CD4-positive, alpha-beta T cell treated with Interleukin-1 beta for 1 hour (primary cell): ENCODE data around the gene GALE.
"Not testable (repeated sequence)": the region's sequence is repeated elsewhere in the genome, so short reads cannot be mapped to it uniquely, and the experiment has no call there.

ENCODE experiments used
- DNase-seq, 2 donors: peaks; one replicate each; pipeline ENCODE4 v3.0.0-alpha.2; 2020 to 2022

Gene GALE

DNA sequence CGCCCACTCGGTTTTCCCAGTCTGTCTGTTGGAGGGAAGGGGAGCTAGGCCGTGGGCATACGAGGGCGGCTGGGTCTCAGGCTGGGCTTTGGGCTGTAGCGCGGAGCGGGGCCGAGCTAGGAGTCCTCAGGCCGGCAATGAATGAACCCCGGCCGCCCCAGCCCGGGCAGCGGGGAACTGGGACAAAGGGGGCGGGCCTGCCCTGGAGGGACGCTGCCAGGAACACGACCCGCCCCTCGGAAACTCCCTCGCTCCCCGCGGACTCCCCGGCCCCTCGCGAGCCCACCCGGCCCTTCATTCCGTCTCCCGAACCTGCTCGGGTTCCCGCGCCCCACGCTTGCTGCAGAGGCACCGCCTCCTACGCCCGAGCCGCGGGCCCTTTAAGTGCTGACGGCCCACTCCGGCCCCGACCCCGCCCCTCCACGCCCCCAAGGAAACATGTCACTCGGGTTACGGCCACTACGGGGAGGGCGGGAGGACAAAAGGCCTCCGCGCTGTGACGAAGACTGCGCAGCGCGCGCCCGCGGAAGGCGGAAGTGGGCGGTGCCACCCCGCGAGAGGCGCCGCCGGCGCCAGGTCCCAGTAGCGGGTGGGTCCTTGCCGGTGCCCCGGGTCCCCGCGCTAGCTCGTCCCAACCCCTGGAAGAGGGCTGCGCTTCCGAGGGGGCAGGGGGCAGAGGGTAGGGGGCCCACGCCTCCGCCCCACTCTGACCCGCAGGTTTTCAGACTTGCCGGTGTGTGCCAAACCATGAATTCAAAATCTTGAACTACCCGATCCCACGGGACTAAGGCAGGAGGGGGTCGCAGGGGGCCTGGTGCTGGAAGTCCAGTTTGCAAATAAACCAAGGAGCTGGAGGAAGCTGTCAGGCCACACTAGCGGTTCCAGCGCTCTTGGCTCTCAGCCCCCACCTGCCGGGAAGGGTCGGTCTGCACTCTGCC lies at the start of gene GALE:
GALE (minus strand) TSS at position 355 of the 938 bp plus-strand sequence. CDS start 1,747 bp downstream, outside the sequence.
- DNase-seq, result peak; percentile 97

DNA sequence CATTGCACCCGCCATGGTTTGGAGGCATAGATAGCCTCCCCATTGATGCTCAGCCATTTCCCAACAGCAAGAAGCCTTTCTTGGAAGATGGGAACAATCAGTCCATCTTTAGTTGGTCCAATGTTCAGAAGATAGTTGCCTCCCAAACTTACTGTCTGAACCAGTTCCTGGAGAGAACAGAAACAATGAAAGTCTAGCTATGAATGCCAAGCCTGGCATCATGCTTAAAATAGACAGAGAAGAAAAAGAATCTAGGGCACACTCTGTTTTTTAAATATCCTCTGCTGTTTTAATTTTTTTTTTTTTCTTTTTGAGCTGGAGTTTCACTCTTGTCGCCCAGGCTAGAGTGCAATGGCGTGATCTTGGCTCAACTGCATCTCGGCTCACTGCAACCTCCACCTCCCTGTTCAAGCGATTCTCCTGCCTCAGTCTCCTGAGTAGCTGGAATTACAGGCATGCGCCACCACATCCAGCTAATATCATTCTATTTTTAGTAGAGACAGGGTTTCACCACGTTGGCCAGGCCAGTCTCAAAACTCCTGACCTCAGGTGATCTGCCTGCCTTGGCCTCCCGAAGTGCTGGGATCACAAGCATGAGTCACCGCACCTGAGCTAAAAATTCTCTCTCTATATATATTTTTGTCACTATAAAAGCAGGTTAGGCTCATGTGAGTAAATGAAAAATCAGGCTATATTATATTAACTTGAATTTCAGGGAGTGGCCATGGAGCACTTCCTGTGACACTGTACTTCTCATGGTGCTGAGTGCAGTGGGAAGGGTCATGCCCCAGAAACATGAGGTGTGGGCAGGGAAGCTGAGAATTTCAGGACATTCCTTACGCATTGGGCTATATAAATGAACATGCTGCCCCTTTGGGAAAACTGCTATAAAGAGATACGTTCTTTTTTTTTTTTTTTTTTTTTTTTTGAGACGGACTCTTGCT lies 48.4 kb upstream of the GALE start:
- no peak for DNase-seq

DNA sequence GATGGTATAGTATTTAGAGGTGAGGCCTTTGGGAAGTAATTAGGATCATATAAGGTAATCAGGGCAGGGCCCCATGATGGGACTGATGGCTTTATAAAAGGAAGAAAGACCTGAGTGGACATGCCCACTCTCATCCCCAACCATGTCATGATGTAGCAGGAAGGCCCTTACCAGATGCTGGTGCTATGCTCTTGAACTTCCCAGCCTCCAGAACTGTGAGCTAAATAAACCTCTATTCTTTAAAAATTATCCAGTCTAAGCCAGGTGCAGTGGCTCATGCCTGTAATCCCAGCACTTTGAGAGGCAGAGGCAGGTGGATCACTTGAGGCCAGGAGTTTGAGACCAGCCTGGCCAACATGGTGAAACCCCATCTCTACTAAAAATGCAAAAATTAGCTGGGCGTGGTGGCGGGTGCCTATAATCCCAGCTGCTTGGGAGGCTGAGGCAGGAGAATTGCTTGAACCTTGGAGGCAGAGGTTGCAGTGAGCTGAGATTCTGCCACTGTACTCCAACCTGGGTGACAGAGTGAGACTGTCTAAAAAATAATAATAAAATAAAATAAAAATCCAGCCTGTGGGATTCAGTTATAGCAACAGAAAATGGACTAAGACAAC lies 47.0 kb upstream of the GALE start:
- not testable (repeated sequence) for DNase-seq

DNA sequence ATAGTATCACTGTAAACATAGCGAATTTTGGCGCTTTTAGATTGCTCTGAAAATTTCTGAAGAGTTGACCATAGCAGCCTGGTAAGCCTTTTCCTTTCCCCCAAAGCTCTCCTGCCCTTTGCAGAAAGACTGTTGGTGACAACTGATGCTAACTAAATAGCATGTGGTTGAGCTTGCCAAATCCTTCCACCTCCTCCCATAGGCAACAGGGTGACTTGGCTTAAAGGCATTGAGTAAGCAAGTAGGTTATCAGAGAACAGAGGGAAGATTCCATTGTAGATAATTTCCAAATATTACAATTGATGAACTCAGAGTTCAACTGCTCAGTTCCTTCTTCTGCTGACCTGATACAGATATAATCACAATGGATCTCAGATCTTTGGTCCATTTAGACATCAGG lies 44.6 kb upstream of the GALE start:
- DNase-seq, result no peak

DNA sequence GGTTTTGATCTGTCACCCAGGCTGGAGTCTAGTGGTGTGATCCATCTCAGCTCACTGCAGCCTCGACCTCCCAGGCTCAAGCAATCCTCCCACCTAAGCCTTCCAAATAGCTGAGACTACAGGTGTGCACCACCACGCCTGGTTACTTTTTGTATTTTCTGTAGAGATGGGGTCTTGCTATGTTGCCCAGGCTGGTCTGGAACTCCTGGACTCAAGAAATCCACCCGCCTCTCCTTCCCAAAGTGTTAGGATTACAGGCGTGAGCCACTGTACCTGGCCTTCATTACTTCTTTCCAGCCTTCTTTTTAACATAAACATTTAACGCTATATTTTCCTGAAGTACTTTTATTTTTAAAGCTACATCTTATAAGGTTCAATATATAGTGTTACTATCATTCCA lies 43.1 kb upstream of the GALE start:
- no peak for DNase-seq

DNA sequence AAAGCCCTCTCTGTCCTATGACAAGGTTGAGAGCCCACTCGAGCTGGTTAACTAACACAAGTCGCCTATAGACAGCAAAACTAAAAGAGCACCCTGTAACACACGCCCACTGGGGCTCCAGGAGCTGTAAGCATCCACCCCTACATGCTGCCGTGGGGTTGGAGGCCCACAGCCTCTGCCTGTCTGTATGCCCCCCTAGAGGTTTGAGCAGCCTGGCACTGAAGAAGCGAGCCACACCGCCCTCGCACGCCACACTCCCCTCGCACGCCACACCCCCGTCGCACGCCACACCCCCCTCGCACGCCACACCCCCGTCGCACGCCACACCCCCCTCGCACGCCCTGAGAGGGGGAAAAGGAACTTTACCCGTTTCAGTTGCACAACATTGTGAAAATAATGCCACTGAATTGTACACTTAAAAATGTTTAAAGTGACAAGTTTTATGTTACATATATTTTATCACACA lies 37.9 kb upstream of the GALE start:
- peak; percentile 77 to 79 for DNase-seq

DNA sequence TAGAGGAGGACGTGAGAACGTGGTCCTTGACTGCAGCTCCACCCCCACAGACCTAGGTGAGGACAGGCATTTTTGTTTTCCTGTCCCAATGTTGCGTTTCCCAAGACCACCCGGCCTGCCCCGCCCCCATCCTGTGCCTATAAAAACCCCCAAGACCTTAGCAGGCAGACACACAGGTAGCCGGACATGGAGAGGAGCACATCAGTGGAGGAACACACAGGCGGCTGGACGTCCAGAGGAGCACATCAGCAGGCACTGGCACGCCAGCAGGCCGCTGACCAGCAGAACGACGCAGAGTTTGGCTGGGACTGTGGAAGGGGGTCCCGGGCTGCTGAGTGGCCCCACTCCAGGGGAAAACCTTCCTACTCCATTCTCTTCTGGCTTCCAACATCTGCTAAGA lies 37.4 kb upstream of the GALE start:
- no peak for DNase-seq

DNA sequence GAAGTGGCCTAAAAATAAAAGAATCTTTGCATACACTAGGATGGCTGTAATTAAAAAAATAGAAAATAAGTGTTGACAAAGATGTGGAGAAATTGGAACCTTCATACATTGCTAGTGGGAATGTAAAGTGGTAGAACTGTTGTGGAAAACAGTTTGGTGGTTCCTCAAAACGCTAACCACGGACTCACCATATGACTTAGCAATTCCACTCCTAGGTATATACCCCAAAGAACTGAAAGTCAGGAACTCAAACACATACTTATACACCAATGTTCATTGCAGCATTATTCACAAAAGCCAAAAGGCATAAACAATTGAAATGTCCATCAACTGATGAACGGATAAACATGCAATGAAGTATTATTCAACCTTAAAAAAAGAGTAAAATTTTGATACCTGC lies 35.5 kb upstream of the GALE start:
- no peak for DNase-seq

DNA sequence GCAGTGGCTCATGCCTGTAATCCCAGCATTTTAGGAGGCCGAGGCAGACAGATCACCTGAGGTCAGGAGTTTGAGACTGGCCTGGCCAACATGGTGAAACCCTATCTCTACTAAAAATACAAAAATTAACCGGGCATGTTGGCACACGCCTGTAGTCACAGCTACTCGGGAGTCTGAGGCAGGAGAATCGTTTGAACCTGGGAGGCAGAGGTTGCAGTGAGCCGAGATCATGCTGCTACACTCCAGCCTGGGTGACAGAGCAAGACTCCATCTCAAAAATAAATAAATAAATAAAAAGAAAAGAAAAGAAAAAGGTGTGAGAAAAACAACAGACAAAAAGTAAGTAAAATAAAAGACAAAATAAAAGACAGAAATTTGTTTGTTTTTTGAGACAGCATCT lies 33.6 kb upstream of the GALE start:
- DNase-seq, result not testable (repeated sequence)

DNA sequence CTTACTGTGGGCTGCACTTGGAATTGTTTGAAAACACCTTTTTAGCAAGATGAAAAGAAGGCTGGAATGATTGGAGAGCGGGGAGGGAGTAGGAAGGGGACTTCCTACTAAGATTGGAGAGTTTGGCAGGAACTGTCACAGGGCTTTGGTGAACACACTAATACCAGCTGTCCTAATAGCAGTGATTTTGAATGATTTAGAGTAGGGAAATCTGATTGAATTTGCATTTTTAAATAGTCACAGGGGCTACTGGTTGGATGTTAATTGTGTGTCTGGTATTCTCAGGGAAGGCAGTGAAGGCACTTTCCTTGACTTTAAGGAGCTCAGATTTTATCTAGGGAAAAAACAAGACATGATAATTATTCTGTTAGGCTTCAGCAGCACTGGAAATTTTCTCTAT lies 27.2 kb upstream of the GALE start:
- DNase-seq, result no peak

DNA sequence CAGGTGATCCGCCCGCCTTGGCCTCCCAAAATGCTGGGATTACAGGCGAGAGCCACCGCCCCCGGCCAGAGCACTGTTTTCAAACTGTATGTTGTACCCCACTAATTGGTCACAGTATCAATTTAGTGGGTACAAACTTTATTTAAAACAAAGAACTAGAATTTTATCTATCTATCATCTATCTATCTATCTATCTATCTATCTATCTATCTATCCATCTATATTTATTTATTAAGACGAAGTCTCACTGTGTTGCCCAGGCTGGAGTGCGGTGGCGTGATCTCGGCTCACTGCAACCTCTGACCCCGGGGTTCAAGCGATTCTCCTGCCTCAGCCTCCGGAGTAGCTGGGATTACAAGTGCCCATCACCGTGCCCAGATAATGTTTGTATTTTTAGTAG lies 26.0 kb upstream of the GALE start:
- DNase-seq, result not testable (repeated sequence)

DNA sequence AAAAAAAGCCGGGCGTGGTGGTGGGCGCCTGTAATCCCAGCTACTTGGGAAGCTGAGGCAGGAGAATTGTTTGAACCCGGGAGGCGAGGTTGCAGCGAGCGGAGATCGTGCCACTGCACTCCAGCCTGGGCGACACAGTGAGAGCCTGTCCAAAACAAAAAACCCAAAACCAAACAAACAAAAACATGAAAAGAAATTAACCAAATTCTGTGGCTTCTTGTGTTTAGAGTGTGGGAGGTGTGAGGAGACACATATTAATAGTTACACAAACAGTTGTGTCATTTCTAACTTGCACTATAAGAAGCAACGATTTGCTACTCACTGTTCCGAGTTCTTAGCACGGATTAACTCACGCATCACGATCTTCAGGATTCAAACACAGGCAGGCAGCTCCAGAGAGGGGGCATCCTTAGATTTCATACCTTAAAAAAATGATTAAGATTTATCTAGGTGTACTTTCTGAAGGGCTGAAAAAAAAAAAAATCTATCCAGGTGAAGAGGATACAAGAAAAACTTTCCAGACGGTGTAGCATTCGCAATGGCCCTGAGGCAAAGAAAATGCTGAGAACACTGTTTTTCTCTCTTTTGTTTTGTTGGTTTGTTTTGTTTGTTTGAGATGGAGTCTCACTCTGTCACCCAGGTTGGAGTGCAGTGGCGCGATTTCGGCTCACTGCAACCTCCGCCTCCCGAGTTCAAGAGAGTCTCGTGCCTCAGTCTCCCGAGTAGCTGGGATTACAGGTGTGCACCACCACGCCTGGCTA lies 25.4 kb upstream of the GALE start:
- no peak for DNase-seq

DNA sequence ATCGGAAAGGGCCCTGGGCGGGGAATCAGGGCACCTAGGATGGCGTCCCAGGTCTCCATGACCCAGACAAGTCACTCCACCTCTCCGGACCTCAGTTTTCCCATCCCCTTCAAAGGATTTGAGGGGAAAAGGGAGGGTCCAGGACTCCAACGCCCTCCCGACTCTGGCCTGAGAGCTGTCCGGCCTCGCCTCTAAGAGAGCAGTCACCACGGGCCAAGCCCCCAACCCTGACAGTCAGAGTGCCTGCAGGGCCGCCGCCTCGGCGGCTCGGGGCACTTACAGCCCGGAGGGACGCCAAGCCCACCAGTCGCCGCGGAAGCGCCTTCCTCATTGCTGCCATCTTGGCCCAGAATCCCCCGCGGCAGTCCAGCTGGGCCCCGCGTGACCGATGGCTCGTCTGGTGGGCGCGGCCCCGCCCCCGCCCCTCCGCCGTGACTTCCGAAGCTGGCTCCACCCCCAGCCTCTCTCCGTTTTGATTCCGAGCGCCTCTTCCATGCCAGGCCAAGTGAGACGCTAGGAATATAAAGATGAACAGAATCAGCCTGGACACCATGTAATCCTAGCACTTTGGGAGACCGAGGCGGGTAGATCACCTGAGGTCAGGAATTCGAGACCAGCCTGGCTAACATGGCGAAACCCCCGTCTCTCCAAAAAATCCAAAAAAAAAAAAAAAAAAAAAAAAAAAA lies 24.7 kb upstream of the GALE start, which contains the start of gene HMGCL:
HMGCL (minus strand) TSS at position 354 of the 686 bp plus-strand sequence; CDS start at position 340, 14 bp downstream.
- peak; percentile 88 for DNase-seq

DNA sequence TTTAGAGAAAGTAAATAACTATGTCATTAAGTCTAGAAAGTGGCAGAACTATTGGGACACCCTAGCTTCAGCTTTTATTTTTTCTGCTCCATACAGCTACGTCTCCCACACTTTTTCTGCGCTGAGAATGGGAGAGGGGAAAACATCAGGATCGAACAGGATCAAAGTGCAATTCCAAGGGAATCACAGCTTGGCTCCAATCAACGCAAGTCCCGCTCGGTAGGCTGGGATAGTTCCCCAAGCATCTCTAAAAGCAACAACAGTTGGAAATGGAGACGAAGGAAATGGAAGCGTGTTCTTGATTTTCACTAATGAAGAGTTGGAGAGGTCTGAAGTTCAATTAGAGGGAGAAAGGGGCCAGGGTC lies 24.1 kb upstream of the GALE start:
- DNase-seq, result no peak

DNA sequence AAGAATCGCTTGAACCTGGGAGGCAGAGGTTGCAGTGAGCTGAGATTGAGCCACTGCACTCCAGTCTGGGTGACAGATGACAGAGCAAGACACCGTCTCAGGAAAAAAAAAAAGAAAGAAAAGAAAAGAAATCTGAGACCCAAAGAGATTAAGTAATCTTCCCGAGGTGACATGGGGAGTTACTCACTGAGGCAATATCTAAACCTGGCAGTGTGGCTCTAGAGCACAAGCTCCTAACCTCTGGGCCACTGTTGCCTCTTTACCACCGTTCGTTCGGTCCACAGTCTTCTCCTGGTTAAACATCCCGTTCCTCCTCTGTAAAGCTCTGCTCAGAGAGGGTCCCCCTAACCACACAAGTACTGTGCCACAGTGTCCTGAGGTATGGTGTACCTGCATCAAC lies 23.2 kb upstream of the GALE start:
- no peak for DNase-seq

DNA sequence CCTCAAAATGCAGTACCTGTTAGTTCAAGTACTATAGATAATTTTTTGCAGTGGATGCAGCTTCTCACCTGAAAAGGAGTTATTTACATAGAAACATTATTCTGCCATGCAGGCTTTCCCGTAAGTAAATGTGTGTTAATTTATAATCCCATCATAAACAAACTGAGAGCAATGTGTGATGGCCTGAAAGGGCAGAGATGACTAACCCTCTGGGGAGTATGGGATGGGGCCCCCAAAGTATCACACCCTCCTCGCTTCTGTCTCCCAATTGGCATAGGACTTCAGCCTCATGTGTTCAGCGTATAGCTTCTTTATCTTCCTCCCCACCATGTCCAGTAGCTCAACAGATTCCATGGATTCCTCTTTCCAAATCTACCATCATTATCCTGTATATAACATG lies 17.1 kb upstream of the GALE start:
- DNase-seq, result no peak

DNA sequence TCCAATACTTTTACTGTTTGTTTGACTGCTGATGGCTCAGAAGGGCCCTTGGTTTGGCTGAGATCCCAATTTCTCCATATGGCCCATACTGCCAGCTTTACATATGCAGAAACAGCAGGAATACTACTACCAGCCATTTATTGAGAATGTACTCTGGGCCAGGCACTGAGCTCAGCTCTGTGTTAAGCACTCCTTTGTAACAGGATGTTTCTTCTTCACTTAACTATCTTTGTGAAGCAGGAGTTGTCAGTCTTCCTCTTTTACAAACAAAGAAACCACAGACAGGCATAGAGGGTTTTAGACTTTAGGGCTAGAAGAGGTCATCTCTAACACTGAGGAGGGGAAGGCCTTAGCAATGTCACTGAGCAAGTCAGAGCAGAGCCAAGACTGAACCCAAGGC lies 16.4 kb upstream of the GALE start:
- DNase-seq, result no peak

DNA sequence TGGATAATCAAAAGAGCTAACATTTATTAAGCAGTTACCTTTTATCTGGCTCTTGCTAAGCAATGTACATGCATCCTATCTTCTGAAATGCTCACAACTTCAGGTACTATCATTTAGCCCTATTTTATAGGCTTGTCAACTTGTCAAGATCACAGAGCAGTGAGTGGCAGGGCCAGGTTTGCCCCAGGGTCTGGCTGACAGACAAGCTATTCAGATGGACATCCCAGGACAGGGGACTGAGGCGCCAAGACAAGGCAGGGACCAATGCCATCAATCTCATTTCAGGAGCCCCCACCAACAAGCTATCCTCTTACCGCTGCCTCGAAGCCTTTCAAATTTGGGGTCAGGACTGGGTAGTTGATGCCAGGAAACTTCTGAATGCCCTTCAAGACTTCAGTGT lies 15.8 kb upstream of the GALE start:
- no peak for DNase-seq

DNA sequence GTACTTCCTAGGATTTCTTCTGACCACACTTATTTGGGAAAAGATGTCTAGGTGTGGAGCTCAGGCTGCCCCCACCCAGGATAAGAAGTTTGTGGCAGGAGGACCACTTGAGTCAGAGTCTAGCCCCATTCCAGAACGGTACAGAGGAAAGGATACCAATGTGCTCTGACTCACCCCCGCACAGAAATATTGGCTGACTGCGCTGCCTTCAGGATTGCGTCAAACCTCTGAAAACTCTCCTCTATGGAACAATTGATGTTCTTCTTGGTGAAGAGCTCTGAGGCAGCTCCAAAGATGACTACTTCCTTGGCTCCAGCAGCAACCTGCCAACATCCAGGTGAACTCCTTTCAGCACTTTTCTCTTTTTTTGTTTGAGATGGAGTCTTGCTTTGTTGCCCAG lies 13.5 kb upstream of the GALE start:
- DNase-seq, result no peak

DNA sequence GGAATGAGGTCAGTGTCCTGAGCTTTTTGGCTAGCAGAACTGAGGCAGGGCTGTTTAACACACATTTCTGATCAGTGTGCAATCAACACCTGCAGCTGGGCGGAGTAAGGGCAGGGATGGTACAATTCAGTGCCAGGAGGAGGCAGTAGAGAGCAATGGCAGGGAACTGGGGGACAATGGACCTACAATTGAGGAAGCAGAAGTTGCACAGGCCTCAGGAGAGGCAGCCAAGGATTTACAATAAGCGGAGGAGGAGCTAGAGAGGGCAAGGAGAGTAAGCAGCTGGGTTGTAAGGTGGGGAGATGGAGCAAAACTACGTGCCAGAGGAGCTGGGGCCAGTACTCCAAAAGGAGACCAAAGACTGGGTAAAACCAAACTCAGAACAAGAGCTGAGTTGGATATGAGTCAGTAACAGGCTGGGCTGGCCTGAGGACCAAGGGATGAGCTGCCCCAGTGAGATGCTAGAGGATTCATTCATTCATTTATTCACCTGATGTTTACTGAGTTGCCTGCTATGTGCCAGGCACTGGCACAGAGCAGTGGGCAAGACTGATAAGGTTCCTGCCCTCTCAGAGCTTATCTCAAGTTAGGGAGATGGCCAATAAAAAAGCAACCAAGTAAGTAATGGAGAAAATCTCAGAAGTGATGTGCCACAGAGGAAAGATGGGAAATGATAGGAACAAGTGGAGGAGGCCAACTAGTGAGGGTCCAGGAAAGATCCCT lies 10.4 kb upstream of the GALE start:
- peak; percentile 70 to 76 for DNase-seq

DNA sequence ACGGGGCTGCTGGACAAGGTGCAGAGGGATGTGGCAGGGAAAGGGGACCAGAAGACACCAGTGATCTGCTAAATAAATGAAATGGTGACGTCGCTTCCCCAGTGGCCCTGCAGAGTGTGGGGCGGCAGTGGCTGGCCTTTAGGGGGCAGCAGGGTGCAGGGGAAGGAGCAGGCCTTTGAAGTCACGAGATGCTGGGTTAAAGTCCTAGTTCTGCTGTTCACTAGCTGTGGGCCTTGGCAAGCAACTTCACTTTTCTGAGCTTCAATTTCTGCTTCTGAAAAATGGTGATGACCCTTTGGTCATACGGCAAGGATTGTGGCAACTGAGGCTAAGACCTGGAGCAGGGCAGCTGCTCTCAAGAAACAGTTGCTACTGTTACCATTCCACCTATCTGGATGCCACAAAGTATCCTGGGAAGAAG lies 9.2 kb upstream of the GALE start:
- peak; percentile 87 for DNase-seq
